H54 (cell line): ENCODE measurements around the gene CSDE1.
"Not testable (repeated sequence)": the region's sequence is repeated elsewhere in the genome, so short reads cannot be mapped to it uniquely, and the experiment has no call there.

Experiments used
- DNase-seq: peaks from one replicate; pipeline ENCODE4 v3.0.0; 2011; ENCODE audit warnings: low spot score, mixed read lengths; ENCODE audit not compliant: insufficient read length
- FAIRE-seq: peaks from 3 replicates; lab custom pipeline; 2011; peaks lifted over from hg19 to GRCh38; lab: Jason Lieb, UNC
- POLR2A ChIP-seq: IDR thresholded peaks from 2 replicates; pipeline ENCODE4 v1.6.1; 2011; ENCODE audit warnings: low read depth, mild to moderate bottlenecking, low read length

CSDE1 gene

GRCh38 chr1:114756949-114757454, 782 bp downstream of the CSDE1 start:
- no peak for TF ChIP-seq POLR2A
- FAIRE-seq (no peak), DNase-seq (no peak)

- no peak for TF ChIP-seq POLR2A
- FAIRE-seq (no peak), DNase-seq (no peak)
Measured at GRCh38 chr1:114756009-114756892, 1.5 kb downstream of the CSDE1 start.

- no peak for TF ChIP-seq POLR2A
- FAIRE-seq (no peak), DNase-seq (no peak)
Measured at GRCh38 chr1:114755006-114755931, 2.5 kb downstream of the CSDE1 start.

DNA sequence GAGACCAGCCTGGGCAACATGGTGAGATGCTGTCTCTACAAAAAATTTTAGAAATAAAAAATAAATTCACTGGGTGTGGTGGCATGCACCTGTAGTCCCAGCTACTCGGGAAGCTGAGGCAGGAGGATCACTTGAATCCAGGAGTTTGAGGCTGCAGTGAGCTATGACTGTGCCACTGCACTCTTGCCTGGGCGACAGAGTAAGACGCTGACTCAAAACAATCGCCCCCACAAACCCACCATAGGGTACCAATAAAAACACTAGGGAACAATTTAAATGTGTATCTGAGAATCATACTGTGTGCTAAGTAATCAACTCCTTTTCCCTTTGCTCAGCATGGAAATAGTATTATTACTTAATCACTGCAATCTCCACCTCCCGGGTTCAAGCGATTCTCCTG, 4.1 kb downstream of the CSDE1 start:
- DNase-seq, FAIRE-seq: not testable (repeated sequence)

DNA sequence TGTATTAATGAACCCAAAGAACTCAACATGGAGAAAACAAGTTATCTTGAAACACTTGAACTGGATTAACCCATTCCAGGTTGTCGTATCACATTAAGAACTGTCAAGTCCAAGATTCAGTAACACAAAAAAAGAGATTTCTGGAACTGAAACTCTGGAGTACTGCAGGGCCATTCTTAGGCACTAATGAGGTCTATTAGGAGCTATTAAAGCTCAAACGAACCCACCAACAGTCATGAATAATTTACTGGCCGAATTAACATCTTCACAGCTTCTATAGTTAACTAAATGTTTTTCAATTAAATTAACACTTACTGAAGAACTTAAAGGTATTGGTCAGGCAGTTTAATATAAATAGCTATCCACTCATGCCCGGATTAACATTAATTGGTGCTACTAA, 4.6 kb downstream of the CSDE1 start:
- FAIRE-seq, result no peak

DNA sequence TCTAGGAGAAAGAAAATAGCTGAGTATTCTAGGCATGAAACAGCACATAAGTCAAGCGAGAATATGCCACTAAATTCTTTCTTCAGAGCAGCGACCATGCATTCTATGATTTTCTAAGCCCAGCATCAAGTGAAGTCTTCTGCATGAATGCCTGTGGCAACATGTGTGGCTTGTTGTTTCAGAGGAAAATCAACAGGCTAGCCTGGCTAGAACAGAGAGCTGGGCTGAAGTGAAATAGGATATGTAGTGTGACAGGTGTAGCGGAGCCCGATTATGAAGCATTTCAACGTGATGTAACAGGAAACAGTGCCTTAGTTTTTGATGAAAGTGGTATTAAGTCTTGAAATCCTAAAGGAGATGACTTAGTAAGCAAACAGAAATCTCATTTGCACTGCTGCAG, 7.0 kb downstream of the CSDE1 start:
- TF ChIP-seq POLR2A, result no peak
- DNase-seq, result no peak
- FAIRE-seq, result no peak

More for the DNA sequence above, 4.6 kb downstream of the CSDE1 start:
- DNase-seq, result no peak
- TF ChIP-seq POLR2A, result no peak

- no peak for TF ChIP-seq POLR2A
- FAIRE-seq (peak; percentile 20), DNase-seq (no peak)
Measured at GRCh38 chr1:114749835-114750234, 7.9 kb downstream of the CSDE1 start.

DNA sequence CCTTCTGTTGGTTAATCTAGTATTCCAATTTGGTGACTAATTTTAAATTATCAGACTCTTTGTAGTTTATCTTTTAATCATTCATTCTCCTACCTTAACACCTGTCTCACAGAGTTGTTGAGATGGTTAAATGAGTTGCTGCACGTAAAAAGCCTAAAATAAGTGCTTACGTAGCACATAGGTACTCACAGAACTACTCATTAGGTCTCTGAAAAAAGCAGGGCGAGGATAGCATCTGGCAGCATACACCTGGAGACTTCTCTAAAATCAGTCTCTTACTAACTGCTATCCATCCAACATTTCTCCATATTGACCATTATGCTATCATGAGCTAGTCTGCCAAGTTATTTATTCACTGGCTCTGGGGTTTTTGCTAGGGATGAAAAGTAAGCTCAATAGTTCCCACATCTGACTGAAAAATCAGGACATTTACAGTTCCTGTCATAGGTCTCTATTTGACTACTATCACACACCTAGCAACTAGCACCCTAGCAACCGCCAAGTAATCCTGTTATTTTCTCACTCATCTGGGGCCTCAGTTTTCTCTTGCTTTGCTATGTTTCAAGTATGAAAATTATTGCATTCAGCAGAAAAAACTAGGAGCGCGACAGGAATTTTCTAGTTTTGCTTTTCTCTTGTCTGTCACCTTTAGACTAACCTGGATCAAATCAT, 11.2 kb downstream of the CSDE1 start:
- FAIRE-seq, result no peak
- no peak for TF ChIP-seq POLR2A
- DNase-seq, result no peak

GRCh38 chr1:114745291-114745690, 12.5 kb downstream of the CSDE1 start:
- no peak for TF ChIP-seq POLR2A
- DNase-seq (no peak), FAIRE-seq (peak; percentile 52)

GRCh38 chr1:114741963-114742746, 15.6 kb downstream of the CSDE1 start:
- FAIRE-seq (no peak), DNase-seq (no peak)
- no peak for TF ChIP-seq POLR2A

GRCh38 chr1:114740331-114740730, 17.5 kb downstream of the CSDE1 start:
- no peak for DNase-seq
- no peak for TF ChIP-seq POLR2A
- FAIRE-seq, result no peak

- DNase-seq (no peak), FAIRE-seq (no peak)
- TF ChIP-seq POLR2A, result no peak
Measured at GRCh38 chr1:114737314-114737849, 20.4 kb downstream of the CSDE1 start.

GRCh38 chr1:114735479-114735878, 22.3 kb downstream of the CSDE1 start:
- no peak for TF ChIP-seq POLR2A
- FAIRE-seq (no peak), DNase-seq (no peak)
